GM12872 (cell line): ENCODE results near the gene C1orf198.

ENCODE experiments used
- TF ChIP-seq, protein P1 (sequence below): IDR thresholded peaks from 3 replicates; pipeline ENCODE4 v1.5.1; 2011; ENCODE audit warnings: low read depth, mild to moderate bottlenecking, low read length, moderate library complexity; ENCODE audit not compliant: insufficient read depth

The C1orf198 gene

DNA sequence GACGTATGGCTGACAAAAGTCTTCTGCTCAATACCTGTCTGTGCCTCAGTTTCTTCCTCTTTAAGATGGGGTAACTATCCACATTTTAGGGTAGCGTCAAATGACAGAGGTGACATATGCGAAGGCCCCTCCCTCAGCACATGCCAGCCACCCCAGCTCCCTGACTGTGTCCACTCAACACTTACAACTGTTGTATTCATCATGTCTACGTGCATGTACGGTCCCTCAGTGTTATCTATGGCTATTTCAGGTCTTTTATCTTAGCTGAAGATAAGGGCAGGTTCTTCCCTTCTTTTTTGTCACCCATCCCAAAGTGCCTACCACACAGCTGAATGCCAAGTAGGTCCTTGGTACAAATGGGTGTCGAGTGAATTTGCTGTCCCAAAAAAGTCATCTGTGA, 8.3 kb upstream of the C1orf198 start:
- TF ChIP-seq, protein P1, sequence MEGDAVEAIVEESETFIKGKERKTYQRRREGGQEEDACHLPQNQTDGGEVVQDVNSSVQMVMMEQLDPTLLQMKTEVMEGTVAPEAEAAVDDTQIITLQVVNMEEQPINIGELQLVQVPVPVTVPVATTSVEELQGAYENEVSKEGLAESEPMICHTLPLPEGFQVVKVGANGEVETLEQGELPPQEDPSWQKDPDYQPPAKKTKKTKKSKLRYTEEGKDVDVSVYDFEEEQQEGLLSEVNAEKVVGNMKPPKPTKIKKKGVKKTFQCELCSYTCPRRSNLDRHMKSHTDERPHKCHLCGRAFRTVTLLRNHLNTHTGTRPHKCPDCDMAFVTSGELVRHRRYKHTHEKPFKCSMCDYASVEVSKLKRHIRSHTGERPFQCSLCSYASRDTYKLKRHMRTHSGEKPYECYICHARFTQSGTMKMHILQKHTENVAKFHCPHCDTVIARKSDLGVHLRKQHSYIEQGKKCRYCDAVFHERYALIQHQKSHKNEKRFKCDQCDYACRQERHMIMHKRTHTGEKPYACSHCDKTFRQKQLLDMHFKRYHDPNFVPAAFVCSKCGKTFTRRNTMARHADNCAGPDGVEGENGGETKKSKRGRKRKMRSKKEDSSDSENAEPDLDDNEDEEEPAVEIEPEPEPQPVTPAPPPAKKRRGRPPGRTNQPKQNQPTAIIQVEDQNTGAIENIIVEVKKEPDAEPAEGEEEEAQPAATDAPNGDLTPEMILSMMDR = no peak

DNA sequence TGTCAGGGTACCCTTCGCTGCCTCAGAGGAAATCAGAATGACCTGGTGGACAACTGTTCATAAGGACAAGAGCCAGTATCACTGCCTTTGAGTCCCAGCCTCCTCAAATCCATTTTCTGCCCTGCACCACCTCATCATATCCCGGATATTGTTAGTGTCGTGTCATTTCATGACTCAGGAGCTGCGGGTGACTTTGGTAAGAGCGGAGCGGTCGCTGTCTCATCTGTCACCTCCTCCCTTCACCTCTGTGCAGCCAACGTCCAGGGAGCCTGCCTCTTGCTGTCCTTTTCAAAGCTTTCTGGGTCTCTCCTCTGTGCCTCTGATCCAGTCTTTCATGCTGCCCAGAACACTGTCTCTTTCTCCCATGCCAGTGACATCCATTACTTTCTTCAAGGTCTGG, 7.0 kb upstream of the C1orf198 start:
- TF ChIP-seq, protein P1 = no peak

DNA sequence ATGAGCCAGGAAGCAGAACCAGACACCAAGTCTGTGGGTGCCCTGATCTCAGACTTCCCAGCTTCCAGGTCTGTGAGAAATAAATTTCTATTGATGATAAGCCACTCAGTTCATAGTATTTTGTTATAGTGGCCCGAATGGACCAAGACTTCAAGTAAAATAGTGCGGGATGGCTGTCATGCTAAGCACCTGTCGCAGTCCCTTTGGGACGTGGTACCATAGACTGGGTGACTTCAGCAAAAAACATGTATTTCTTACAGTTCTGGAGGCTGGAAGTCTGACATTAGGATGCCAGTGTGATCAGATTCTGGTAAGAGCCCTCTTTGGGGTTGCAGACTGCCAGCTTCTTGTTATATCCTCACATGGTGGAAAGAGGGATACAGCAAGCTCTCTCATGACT, 2.6 kb upstream of the C1orf198 start:
- TF ChIP-seq, protein P1 = no peak

DNA sequence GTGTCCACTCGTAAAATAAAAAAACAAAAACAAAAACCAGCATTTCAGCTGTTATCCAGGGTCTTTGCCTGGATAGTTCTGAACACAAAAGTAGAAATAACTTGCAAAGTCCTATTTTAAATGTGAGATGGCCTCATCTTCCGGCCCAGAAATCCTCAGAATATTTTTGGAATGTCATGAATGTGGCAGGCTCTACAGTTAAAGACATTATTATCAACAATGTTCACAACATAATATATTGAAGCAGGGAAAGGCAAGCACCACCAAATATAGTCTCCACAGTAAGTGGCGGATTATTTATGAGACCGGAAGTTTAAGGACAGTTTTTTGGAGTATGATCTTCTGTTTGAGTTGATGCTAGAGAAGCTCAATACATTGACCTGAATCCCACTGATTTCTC, 1.2 kb upstream of the C1orf198 start:
- TF ChIP-seq, protein P1 = no peak

DNA sequence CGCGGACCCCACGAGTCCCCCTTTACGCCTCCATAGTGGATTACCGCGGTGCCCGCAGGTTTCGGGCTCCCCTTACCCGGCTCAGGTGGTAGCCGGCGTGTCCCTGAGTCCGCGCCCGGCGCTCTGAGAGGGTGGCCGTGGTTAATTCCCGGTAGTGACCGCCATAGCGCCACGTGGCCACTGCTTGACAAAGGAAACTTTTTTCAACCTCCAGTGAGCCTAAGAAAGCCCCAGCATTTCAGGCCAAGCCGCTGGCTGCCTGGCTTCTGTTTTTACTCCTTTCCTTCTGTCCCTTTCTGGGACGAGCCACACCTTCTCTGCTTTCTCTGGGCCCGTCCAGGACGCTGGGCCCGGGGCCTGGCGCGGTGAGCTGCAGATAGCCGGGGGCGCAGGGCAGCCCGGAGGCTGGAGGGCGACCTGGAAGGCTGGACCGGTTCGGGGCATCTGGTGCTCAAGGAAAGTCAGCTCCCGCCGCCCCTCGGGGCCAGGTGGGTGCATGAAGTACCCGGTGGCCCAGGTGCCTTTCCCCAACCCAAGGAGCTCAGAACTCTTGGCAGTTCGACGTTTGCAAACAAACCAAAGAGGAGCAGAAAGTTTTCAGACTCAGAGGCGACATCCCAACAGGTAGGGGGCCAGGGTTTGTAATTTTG, 540 bp upstream of the C1orf198 start:
- TF ChIP-seq, protein P1 = no peak

DNA sequence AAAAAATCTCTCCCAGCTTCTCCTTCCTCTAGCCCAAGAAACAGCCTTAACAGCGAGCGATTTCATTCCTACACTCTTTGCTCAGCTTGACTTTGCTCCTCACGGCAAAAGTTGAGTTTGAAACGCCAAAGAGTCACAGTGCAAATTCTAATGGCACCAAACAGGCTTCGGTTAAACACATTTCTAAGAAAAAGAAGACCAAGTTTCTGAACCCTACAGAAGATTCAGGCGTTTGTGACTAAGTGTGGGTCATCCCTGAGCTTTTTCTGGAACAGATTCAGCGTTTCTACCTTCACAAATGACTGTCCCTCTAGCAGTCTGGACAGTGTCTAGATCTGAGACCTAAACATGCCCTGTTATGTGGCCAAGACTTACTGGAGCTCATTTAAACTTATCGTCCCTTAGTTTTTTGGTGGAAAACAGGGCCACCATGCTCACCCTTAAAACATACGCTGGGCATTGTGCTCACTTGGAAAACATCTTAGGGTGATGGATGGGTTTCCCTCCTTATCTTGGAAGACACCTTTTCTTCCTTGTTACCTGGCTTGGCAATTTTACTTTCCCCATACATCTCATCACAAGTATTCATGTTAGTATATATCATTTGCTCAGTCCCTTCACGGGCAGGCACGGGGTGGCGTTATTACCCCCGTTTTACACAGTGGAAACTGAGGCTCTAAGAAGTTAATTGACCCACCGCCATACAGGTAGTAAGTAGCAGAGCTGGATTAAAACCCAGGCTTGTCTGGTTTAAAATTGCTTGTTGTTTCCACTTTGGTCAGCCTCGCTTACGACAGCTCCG, 1.0 kb downstream of the C1orf198 start:
- TF ChIP-seq, protein P1 = no peak

DNA sequence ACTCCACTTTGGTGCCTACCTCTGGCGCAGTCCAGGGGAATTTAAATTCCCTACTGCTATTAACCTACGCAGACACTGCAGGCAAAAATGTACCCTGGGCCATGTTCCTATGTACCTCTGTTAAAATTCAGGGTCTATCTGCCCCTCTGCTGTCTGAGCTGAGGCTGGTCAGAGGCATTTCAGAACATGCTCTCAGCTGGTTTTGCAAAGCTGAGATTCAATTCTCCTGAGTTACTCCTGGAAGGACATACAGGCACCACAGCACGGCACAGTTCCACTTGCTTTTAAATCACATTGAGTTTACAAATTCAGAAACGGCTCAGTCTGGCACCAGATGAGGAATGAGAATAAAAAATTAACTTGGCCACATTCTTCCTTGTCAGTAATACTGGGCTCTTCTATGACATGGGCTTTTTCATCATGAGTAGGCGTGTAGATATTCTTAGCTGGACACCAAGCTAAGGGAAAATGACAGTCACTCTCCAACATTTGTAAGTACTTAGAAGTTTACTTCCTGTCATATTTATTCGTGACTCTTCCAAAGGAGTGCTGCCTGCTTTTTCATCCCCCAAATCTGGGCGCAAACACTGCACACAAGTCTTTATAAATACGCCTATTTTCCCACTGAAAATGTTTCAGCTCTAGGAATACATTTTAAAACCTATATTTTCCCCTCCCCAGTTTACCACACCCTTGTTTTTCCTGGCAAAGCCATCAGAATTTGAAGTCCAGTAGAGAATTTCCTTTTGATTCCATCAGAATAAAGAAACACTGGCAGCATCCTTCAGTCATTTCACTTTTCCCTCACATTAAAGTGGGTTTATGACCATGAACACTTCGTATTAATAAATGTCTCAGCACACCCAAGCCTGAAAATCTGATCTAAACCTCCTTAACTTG, 1.9 kb downstream of the C1orf198 start:
- TF ChIP-seq, protein P1 = no peak
